Measurements from ENCODE around the gene DPM2.

DPM2 gene

GRCh38 chr9:127941062-127941960 is 3.7 kb upstream of the DPM2 start:
- no peak overlapping the region for H3K27ac ChIP-seq (ENCODE audit: low read length)
- peaks cover 15 to 41% of the 10 kb centered on the region in 2 donors for H3K4me1 ChIP-seq (ENCODE audit: control insufficient read depth in 1 of 2, insufficient read depth in 2 of 2, low read length in 2 of 2)
- no peaks in the 10 kb centered on the region for H3K27me3 ChIP-seq (ENCODE audit: low read depth, low read length)
- H3K4me3 ChIP-seq (ENCODE audit: low read depth in 1 of 2, low read length in 2 of 2), result no peak overlapping the region
- H3K36me3 ChIP-seq (ENCODE audit: control insufficient read depth in 1 of 2, insufficient read depth in 2 of 2, low read length in 2 of 2), result peaks cover 12 to 23% of the 10 kb centered on the region in 2 donors
- no peaks in the 10 kb centered on the region for H3K9me3 ChIP-seq (ENCODE audit: control insufficient read depth in 1 of 2, low read length in 2 of 2)

GRCh38 chr9:127940593-127940992 is 2.9 kb upstream of the DPM2 start:
- no peak overlapping the region for H3K27ac ChIP-seq (ENCODE audit: low read length)
- H3K4me1 ChIP-seq (ENCODE audit: control insufficient read depth in 1 of 2, insufficient read depth in 2 of 2, low read length in 2 of 2), result peaks cover 16 to 46% of the 10 kb centered on the region in 2 donors
- H3K27me3 ChIP-seq (ENCODE audit: low read depth, low read length), result no peaks in the 10 kb centered on the region
- H3K9me3 ChIP-seq (ENCODE audit: control insufficient read depth in 1 of 2, low read length in 2 of 2), result no peaks in the 10 kb centered on the region
- peaks cover 12 to 23% of the 10 kb centered on the region in 2 donors for H3K36me3 ChIP-seq (ENCODE audit: control insufficient read depth in 1 of 2, insufficient read depth in 2 of 2, low read length in 2 of 2)
- H3K4me3 ChIP-seq (ENCODE audit: low read depth in 1 of 2, low read length in 2 of 2), result no peak overlapping the region

- Histone ChIP-seq H3K4me3 (ENCODE audit: low read depth in 1 of 2, low read length in 2 of 2) (peak overlapping the region; percentile 86 to 93), H3K4me1 (ENCODE audit: control insufficient read depth in 1 of 2, insufficient read depth in 2 of 2, low read length in 2 of 2) (peaks cover 16 to 46% of the 10 kb centered on the region in 2 donors), H3K27me3 (ENCODE audit: low read depth, low read length) (no peaks in the 10 kb centered on the region), H3K27ac (ENCODE audit: low read length) (no peak overlapping the region), H3K9me3 (ENCODE audit: control insufficient read depth in 1 of 2, low read length in 2 of 2) (no peaks in the 10 kb centered on the region), H3K36me3 (ENCODE audit: control insufficient read depth in 1 of 2, insufficient read depth in 2 of 2, low read length in 2 of 2) (peaks cover 3 to 22% of the 10 kb centered on the region in 2 donors)
Measured at GRCh38 chr9:127938298-127938690, 640 bp upstream of the DPM2 start.

- Histone ChIP-seq H3K36me3 (ENCODE audit: control insufficient read depth in 1 of 2, insufficient read depth in 2 of 2, low read length in 2 of 2) (peaks cover 3 to 10% of the 10 kb centered on the region in 2 donors), H3K27me3 (ENCODE audit: low read depth, low read length) (no peaks in the 10 kb centered on the region), H3K9me3 (ENCODE audit: control insufficient read depth in 1 of 2, low read length in 2 of 2) (no peaks in the 10 kb centered on the region), H3K27ac (ENCODE audit: low read length) (peak overlapping the region; percentile 48), H3K4me3 (ENCODE audit: low read depth in 1 of 2, low read length in 2 of 2) (peak overlapping the region; percentile 86 to 93), H3K4me1 (ENCODE audit: control insufficient read depth in 1 of 2, insufficient read depth in 2 of 2, low read length in 2 of 2) (peaks cover 16 to 33% of the 10 kb centered on the region in 2 donors)
Measured at GRCh38 chr9:127937056-127937387, 632 bp downstream of the DPM2 start.

- no peak overlapping the region for H3K27ac ChIP-seq (ENCODE audit: low read length)
- H3K4me1 ChIP-seq (ENCODE audit: control insufficient read depth in 1 of 2, insufficient read depth in 2 of 2, low read length in 2 of 2), result peaks cover 16 to 31% of the 10 kb centered on the region in 2 donors
- H3K27me3 ChIP-seq (ENCODE audit: low read depth, low read length), result no peaks in the 10 kb centered on the region
- H3K4me3 ChIP-seq (ENCODE audit: low read depth in 1 of 2, low read length in 2 of 2), result peak overlapping the region; percentile 86 to 93
- H3K9me3 ChIP-seq (ENCODE audit: control insufficient read depth in 1 of 2, low read length in 2 of 2), result no peaks in the 10 kb centered on the region
- H3K36me3 ChIP-seq (ENCODE audit: control insufficient read depth in 1 of 2, insufficient read depth in 2 of 2, low read length in 2 of 2), result peaks cover 3 to 8% of the 10 kb centered on the region in 2 donors
Measured at GRCh38 chr9:127936347-127936852, 1.3 kb downstream of the DPM2 start.

GRCh38 chr9:127935765-127936221 is 1.9 kb downstream of the DPM2 start:
- H3K27ac ChIP-seq (ENCODE audit: low read length), result no peak overlapping the region
- no peaks in the 10 kb centered on the region for H3K27me3 ChIP-seq (ENCODE audit: low read depth, low read length)
- H3K9me3 ChIP-seq (ENCODE audit: control insufficient read depth in 1 of 2, low read length in 2 of 2), result no peaks in the 10 kb centered on the region
- no peak overlapping the region for H3K4me3 ChIP-seq (ENCODE audit: low read depth in 1 of 2, low read length in 2 of 2)
- peaks cover 3 to 8% of the 10 kb centered on the region in 2 donors for H3K36me3 ChIP-seq (ENCODE audit: control insufficient read depth in 1 of 2, insufficient read depth in 2 of 2, low read length in 2 of 2)
- H3K4me1 ChIP-seq (ENCODE audit: control insufficient read depth in 1 of 2, insufficient read depth in 2 of 2, low read length in 2 of 2), result peaks cover 16 to 37% of the 10 kb centered on the region in 2 donors

- Histone ChIP-seq H3K27ac (ENCODE audit: low read length) (no peak overlapping the region), H3K27me3 (ENCODE audit: low read depth, low read length) (no peaks in the 10 kb centered on the region), H3K9me3 (ENCODE audit: control insufficient read depth in 1 of 2, low read length in 2 of 2) (no peaks in the 10 kb centered on the region), H3K4me3 (ENCODE audit: low read depth in 1 of 2, low read length in 2 of 2) (no peak overlapping the region), H3K4me1 (ENCODE audit: control insufficient read depth in 1 of 2, insufficient read depth in 2 of 2, low read length in 2 of 2) (peaks cover 16 to 44% of the 10 kb centered on the region in 2 donors), H3K36me3 (ENCODE audit: control insufficient read depth in 1 of 2, insufficient read depth in 2 of 2, low read length in 2 of 2) (peaks cover 3 to 8% of the 10 kb centered on the region in 2 donors)
Measured at GRCh38 chr9:127934986-127935385, 2.7 kb downstream of the DPM2 start.

- Histone ChIP-seq H3K4me1 (ENCODE audit: control insufficient read depth in 1 of 2, insufficient read depth in 2 of 2, low read length in 2 of 2) (peaks cover 16 to 45% of the 10 kb centered on the region in 2 donors), H3K36me3 (ENCODE audit: control insufficient read depth in 1 of 2, insufficient read depth in 2 of 2, low read length in 2 of 2) (peaks cover 3 to 8% of the 10 kb centered on the region in 2 donors), H3K4me3 (ENCODE audit: low read depth in 1 of 2, low read length in 2 of 2) (no peak overlapping the region), H3K27me3 (ENCODE audit: low read depth, low read length) (no peaks in the 10 kb centered on the region), H3K9me3 (ENCODE audit: control insufficient read depth in 1 of 2, low read length in 2 of 2) (no peaks in the 10 kb centered on the region), H3K27ac (ENCODE audit: low read length) (no peak overlapping the region)
Measured at GRCh38 chr9:127934248-127934647, 3.4 kb downstream of the DPM2 start.

GRCh38 chr9:127931092-127931881 is 6.4 kb downstream of the DPM2 start:
- peak overlapping the region; percentile 26 to 75 for H3K4me3 ChIP-seq (ENCODE audit: low read depth in 1 of 2, low read length in 2 of 2)
- H3K4me1 ChIP-seq (ENCODE audit: control insufficient read depth in 1 of 2, insufficient read depth in 2 of 2, low read length in 2 of 2), result peaks cover under 1 to 36% of the 10 kb centered on the region in 2 donors
- H3K27me3 ChIP-seq (ENCODE audit: low read depth, low read length), result peaks cover 13% of the 10 kb centered on the region
- H3K9me3 ChIP-seq (ENCODE audit: control insufficient read depth in 1 of 2, low read length in 2 of 2), result no peaks in the 10 kb centered on the region
- peaks cover 3 to 8% of the 10 kb centered on the region in 2 donors for H3K36me3 ChIP-seq (ENCODE audit: control insufficient read depth in 1 of 2, insufficient read depth in 2 of 2, low read length in 2 of 2)
- H3K27ac ChIP-seq (ENCODE audit: low read length), result no peak overlapping the region

- peaks cover 13% of the 10 kb centered on the region for H3K27me3 ChIP-seq (ENCODE audit: low read depth, low read length)
- H3K27ac ChIP-seq (ENCODE audit: low read length), result no peak within 1 kb of the TSS
- peaks cover 3 to 7% of the 10 kb centered on the region in 2 donors for H3K36me3 ChIP-seq (ENCODE audit: control insufficient read depth in 1 of 2, insufficient read depth in 2 of 2, low read length in 2 of 2)
- peaks cover 0 to 28% of the 10 kb centered on the region in 2 donors for H3K4me1 ChIP-seq (ENCODE audit: control insufficient read depth in 1 of 2, insufficient read depth in 2 of 2, low read length in 2 of 2)
- H3K4me3 ChIP-seq (ENCODE audit: low read depth in 1 of 2, low read length in 2 of 2), result peak within 1 kb of the TSS; percentile 26 to 75
- H3K9me3 ChIP-seq (ENCODE audit: control insufficient read depth in 1 of 2, low read length in 2 of 2), result no peaks in the 10 kb centered on the region
Measured at GRCh38 chr9:127930231-127931091, 7.2 kb downstream of the DPM2 start, which contains the start of gene PIP5KL1. PIP5KL1 (minus strand) TSS chr9:127930777; CDS start chr9:127930752, 25 bp downstream.
